ENCODE data around the gene SC5D.

GRCh38 chr11:121281698-121282097, 10.9 kb upstream of the SC5D start:
- TF ChIP-seq CTCF (IDR thresholded peaks at IDR 0.05; ENCODE audit: low read depth, low read length) (no peak), POLR2A (IDR thresholded peaks at IDR 0.05; ENCODE audit: extremely low read depth, insufficient read length) (no peak), MAX (IDR thresholded peaks at IDR 0.05; ENCODE audit: low read depth, low read length) (no peak)
